ENCODE results near the gene YOD1.

Gene YOD1

DNA sequence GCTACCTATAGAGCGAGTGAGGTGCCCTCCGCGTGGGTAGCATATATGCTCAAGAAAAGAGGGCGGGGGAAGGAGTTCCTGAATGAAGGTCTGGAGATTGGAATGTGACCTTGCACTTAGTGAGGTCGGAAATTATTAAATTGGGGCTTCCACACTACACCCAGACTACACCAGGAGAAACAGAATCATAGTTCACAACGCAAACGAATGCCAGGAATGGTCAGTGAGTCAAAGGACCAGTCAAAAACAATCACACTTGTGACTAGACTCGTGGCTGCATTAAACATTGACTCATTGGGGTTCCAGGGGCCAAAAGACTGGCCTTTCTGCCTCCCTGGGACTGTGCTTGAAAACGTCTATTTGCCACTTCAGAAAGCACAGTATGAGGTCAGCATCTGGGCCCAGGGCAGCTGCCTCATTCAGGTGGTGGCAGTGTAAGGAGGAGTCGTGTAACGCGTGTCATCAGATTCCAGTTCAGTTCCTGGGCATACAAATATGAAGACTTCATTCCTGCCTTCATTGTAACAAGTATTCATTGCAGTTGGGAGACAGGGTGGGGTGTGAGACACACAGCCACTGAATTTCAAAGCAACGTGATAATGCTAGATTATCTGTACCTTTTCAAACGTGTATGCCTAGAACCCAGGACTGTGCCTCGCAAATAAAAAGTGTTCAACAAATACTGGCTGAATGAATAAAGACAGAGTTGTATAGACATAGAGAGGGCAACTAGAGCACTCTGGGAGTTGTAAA lies at the start of gene YOD1:
YOD1 (minus strand) TSS at position 18 of the 753 bp plus-strand sequence. CDS start 178 bp downstream, outside the sequence.
- no peak for DNase-seq

DNA sequence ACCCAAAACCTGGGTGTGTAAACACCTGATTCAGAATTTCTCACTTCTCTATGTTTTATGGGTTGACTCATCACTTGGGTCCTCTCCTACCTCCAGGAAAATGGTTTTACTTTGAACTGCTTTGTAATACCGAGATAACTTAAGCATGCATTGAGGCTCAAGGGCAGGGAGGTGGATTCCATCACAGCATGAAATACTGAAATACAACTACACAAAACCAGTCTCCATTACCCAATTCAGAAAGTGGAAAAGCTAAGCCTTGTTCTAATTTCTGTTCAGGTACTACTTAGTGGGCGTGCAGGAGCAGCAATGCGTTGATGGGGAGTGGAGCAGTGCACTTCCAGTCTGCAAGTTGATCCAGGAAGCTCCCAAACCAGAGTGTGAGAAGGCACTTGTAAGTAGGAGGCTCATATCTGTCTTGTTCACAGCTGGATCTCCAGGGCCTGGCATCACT lies 46.9 kb upstream of the YOD1 start:
- DNase-seq, result peak; percentile 10

DNA sequence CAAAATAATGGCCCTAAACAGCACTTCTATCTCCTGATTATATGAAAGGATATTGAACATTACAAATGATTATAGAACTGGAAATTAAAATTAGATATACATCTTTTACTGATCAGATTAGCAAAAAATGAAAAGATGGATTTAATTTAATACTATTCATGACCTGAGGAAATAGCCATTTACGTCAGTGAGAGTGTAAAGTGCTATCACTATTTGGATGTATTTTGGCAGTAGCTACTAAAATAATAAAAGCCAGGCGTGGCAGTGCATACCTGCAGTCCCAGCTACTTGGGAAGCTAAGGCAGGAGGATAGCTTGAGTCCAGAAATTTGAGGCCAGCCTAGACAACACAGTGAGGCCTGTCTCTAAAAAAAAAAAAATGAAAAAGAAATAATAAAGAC lies 42.9 kb upstream of the YOD1 start:
- DNase-seq, result no peak

DNA sequence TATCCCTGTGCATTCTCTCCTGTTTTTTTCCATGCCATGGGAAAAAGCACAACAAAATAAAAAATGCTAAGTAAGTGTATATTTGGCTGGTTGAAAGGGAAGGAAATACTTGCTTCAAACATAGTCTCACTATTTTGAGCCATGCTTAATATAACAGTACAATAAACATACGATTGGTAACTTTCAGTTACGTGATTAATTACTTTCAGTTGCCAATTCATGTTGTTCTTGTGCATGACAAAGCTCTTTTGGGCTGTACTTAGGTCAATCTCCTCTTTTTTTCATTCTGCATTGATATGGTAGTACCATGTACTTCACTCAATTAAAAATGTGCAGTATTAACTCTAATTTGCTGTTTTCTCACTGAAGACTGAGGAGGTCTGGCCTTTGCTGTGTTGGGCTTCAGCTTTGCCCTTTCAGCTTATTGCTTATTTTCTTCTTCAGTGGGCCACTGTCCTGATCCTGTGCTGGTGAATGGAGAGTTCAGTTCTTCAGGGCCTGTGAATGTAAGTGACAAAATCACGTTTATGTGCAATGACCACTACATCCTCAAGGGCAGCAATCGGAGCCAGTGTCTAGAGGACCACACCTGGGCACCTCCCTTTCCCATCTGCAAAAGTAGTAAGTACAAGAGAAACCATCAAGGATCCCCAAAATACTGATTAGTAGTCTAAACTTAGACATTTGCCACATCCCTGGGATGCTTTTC lies 40.3 kb upstream of the YOD1 start:
- DNase-seq, result no peak

DNA sequence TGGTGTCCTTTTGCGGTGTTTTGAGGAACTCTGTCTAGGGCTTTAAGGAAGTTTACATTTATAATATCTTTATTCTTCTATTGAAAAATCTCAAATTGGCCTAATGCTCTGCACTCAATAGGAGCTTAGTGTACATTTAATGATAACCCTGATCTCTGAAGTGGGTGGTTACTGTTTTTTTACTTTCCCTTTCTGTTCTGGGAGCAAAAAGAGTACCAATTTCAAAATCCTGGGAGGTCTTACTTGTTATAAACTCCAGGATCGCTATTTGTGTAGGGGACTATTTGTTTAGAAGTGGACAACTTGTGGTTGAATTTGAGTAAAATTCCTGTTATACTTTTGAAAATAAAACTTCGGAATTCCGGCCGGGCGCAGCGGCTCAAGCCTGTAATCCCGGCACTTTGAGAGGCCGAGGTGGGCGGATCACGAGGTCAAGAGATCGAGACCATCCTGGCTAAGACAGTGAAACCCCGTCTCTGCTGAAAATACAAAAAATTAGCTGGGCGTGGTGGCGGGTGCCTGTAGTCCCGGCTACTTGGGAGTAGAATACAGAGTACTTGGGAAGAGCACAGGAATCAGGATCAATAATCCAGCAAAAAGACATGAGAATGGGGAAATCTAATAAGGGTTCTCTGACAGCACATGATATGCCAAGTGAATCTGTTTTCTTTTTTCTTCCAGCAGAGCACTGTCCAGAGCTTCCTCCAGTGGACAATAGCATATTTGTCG lies 38.8 kb upstream of the YOD1 start:
- no peak for DNase-seq

DNA sequence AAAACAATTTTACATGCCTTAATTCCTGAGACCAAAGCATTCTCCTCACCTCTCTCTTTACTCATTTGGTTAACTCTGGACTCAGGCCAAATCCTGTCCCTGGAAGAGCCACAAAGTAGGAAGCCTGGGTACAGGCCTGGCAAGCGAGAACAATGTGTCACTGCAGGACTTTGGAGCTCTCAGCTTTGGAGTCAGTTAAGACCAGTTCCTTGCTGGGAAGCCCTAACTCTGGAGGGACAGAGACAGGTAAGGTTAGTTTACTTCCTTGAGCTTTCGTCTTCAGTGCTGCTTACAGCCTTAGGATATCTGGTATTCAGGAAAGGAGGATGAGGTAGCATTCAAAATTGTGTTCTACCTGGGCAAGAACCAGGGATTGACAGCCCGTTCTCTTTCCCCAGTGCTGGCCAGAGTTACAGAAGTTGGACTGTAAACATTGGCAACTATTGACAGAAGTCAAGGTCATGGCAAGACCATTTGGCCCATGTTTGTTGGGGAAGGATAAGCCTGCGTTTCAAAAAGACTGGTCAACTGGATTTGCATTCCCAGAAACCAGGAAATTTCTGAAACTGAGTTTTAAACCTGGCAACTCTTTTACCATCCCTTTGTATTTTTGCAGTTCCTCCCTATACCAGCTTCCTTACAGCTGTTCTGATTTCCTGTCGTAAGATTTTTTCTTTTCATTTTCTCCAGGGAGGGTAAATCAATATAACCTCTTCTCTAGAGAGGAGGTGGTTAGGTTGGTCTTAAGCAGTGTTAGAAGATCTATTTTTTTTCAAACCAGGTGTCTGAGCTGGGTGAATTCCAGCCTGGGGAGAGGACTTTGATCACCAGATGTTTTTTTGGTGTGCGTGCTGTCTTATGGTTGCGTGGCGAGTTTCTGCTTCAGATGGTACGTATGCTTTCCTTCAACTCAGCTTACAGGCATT lies 38.0 kb upstream of the YOD1 start, which contains the start of gene C4BPB:
C4BPB (plus strand) TSS at position 160 of the 926 bp plus-strand sequence; CDS start at position 832, 672 bp downstream.
- DNase-seq, result no peak

DNA sequence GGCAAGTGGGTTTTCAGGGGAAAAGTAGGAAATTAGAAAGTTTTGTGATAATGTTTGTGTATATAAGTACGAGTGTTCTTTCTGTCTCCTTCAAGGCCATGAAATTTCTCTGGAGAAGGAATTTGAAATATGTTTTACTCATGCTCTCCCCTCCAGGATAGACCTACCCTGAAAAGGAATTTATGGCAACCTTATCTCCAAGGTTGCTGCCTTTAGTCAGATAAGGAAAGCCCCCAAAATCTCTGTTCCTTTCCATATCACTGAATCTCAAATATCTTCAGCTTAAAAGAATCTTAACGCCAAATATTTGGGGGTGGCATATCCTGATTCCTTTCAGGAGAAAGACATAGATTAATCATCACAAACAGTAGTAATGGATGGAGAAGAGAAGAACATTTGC lies 37.2 kb upstream of the YOD1 start:
- DNase-seq, result no peak

DNA sequence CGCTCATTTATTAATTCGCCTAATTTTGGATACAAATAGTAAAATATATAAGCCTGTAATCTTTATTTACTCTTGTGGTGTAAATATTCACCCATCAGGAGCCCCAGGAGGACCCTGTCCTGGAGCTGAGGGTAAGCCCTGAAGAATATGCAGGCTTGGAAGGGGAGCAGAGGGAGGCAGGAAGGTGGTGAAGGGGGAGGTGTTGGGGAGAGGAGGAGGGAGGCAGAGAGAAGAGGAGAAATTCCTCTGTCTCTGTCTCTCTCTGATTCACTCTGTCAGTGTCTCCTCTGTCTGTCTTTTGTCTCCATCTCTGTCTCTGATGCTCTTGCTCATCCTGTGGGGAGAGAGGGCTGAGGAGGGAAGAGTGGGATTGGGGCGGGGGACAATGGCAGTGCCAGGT lies 34.9 kb upstream of the YOD1 start:
- no peak for DNase-seq

DNA sequence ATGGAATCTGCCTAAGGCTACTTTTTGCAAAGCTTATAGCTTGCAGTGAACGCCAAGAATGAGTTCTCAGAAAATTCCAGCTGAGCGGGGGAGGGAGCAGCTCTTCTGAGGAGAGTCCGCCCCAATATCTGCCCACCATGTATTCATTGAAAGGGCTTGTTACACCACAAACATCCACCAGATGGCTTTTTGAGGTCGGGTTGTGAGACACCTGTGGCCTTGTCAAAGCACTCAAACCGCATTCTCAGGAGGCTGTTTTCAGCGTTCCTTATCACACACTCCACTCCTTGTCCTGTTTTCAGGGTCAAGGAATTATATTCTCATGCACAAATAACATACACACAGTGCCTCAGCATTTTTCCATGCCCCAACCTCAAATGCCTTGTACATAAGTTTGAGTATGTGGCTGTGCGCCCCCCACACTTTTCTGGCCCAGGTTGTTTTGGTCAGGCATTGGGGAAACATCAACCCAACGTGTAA lies 33.7 kb upstream of the YOD1 start:
- DNase-seq, result peak; percentile 17

DNA sequence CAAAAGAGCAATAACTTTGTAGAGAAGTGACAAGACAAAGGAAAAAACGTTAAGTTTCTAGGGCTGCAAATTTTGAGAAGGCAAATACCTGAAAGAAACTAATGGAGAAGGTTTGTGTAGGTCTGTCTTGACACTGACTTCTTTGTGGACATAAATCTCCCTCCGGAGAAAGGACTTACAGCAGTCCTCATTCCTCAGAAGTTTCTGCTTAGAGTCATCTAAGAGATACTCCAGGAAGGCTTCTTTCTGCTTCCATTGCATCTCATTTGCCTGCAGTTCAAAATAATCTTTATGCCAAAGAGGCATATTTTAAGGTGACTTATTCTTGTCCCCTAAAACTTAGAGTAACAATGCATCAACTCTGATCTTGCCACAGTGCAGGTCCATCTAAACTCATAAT lies 33.2 kb upstream of the YOD1 start:
- no peak for DNase-seq

DNA sequence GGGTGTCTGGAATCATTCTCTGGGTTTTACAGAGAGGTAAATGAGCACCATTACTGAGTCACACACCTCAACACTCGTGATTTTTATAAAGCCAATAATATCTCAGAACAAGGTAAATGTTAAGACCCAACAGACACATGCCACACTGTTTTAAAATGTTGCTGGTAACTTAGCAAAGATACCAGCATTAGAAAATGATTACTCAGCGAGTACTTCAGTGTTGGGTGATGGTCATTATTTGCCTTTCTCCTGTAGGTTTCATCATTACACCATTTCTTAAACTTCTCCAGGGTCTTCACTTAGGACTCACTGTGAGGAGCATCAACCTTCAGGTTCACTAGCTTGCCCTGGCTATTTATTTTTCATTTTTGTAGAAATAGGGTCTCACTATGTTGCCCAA lies 30.8 kb upstream of the YOD1 start:
- DNase-seq, result no peak

DNA sequence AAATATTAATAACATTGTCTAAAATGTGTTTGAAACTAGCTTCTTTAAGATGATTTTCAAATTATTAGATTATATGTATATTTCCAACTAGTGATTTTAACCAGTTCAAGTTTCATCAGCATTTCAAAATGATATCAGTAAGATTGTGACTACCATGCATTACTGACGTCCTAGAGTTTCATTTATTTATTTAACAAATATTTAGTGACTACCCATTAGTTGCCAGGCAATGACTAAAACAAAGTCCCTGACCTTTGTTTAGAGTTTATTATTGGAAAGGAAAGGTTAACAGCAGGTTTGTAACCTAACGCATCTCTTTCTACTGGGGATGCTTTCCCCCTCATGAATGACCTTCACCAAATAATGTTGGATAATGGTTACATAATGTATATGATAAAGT lies 30.1 kb upstream of the YOD1 start:
- DNase-seq, result no peak

DNA sequence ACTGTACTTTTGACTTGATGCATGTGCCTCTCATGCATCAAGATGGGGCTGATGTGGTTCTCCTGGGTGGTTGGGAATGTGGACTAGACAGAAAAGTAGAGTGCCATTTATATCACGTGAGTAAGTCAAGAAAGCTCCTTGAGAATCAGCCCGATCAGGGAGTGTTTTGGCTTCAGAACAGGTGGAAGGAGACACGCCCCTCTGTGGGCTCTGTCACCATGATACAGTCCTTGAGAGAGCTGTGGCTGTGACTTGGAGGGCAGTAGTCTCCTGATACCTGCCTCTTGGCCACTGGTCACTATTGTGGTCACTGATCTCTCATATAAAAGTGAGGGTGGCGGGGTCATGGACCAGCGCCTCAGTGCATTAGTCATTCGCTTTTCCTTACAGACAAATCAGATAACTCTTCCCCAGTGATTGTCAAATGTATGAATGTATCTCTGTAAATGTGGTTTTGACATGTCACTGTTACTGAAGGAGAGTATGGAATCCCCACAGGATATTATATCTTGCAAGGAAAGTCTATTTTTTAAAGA lies 28.8 kb upstream of the YOD1 start:
- no peak for DNase-seq

DNA sequence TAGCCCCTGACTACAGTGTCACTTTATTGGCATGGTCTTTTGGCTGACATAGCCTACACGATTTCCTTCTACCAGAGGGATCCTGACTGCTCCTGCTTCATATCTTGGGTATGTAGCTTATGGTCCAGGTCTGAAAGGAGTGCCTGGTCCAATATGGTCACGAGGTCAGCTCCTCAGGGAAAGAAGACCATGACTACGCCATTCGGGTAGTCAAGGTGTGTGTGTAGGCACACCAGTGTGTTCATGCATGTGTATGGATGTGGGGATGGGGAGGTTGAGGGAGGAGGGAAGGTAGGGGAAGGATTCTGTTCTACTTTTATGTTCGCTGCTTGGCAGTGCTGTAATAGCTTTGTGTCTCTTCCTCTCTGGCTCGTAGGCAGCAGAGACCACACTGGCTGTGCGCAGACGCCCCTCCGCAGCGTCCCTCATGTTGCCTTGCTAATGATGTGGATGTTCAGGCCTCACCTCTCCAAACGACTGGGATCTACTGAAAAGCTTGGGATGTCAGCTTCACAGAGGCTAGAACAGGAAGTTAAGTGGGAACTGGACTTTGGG lies 27.6 kb upstream of the YOD1 start:
- no peak for DNase-seq

DNA sequence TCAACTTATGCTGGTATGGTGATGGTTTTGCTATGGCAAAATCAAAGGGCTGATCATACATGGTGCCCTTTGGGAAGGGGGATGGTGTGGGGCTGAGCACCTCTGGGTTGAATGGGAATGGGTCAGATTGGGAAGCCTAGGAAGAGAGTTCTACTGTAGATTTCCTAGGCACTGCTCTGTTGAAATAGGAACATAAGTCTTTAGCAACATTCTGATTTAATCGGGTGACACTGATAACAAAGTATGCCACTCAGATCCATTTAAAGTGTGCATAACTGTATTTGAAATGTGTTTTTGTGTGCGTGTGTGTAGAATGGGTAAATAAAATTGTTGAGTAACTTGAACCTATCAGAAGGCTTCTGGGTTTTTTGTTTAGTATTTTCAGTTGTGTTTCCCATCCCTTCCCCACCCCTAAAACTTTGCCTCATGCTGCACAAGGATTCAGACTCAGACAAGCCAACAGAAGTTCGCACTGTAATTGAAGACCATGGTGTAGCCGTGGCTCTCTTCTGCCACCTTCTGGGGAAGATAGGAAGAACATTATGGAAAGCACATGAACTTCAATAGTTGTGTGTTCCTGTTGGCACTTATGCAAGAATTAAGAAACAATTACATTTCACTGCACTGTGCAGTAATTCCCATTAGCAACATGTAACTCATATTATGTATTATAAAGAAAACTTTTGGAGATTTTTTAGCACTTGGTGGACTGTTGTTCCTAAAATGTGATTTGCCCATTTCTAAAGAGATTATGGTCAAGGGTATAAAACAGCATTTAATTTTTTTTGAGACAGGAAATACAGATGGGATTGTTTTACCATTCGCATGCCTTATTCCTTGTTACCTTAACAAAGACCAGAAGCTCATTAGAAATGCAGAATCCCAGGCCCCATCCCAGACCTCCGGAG lies 26.7 kb upstream of the YOD1 start:
- peak; percentile 32 for DNase-seq

DNA sequence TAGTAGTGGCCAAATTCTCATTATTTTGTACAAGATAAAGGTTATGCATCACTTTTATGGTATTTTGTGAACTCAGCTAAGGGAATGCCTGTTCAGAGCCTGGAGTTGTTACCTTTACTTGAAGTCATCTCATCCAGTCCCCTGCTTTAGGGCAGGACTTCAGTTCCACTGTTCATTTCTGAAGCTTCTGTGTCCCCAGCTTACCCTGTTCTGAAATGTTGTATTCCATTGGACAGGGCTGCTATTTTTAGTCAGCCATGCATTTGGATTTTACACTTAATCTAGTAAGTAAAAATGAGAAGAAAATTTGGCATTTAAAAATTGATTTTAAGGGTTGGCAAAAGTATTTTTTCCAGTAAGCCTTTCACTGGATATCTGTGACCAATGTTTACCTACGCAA lies 26.0 kb upstream of the YOD1 start:
- DNase-seq, result no peak

DNA sequence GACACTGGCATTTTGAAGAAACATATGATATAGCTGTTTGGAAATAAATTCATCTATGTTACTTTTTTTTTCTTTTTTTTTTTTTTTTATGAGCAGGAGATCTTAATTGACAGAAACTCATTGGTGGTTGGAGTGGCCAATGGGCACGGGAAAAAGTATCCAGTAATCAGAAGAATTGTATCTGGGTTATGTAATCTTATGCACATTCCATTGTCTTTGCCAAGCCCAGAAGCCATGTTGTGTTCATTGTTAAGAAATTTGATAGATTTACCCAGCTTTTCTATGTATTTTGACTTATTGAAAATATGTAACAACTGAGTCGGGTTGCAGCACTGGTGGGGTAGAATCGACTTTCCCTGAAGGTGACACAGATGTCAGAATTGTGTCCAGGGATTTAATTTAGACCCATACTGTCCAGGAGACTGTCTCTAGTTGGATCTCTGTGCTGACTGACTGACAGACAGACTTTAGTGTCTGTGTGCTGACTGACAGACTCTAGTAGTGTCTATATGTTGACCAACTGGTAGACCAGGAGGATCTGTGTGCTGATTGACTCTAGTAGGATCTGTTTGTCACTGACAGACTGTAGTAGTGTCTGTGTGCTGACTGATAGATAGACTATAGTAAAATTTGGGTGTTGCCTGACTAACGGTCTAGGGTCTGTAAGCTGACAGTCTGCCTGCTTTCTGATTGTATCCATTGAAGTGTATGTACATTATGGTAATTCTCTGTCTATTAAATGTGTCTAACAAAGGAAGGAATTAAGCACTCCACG lies 25.4 kb upstream of the YOD1 start:
- DNase-seq, result no peak

DNA sequence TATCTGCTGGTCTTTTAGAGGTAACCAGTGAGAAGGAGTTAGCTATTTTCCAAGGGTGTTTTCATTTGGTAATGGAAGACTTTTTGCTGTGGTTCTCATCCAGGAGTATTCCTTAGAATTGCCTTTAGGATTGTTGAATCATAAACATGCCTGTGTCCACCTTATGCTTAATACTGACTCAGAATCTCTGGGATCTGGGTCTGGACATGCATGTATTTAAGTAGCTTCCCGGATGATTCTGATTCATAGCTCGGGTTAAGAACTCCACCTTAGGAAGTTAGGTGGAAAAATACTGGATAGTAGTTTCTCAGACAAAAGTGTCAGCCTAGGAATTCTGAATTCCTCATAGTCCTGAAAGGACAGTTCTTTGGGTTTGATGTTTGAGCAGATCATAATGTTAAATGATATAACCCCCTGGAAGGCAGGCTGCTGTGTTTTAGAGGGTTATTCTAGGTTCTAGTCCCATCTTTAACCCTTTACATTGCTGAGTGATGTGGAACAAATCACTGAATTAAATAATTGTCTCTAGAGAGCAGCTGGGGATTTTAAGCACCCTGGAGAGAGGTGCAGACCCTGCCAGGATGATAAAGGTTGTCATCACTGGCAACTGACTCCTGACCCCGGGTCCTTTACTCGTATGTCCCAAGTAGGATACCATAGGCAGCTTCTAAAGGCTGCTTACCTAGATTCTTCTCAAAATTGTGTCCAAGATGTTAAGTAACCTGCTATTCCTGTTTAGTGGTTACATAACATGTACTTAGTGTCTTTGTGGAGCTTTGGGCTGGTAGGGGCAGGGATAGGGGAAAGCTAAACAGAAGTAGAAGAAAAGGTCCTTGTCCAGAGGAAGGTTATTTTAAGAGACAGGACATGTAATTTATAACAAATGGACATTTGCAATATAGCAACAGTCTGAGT lies 23.2 kb upstream of the YOD1 start:
- no peak for DNase-seq

DNA sequence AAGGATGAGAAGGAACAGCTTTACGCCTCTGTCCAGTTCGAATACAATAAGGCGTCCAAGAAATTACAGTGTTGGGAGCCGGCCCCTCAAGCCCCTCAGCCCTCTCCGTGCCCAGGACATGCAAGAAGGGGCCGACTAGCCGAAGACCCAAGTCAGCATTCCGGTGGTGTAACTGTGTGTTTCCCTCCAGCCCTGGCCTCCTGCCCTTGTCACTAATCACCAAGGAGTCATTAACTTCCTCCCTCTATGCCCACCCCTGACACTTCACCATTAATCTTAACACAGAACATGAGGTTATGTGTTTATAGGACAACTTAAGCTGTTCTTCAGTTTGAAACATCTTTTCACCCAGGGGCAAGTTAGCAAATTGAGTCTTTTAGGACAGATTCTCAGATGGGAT lies 21.2 kb upstream of the YOD1 start:
- DNase-seq, result no peak
